ENCODE measurements around the gene PDE8B. TPM values are rescaled to one million over a fixed set of nuclear protein-coding genes. Genes with fewer than 3 reads are reported as not detected.

Gene PDE8B
- total and polyA plus RNA-seq, 2 donors (not counting 1 experiment from before 2014, with no cell fraction given), result 0.07 TPM; not detected in 1

DNA sequence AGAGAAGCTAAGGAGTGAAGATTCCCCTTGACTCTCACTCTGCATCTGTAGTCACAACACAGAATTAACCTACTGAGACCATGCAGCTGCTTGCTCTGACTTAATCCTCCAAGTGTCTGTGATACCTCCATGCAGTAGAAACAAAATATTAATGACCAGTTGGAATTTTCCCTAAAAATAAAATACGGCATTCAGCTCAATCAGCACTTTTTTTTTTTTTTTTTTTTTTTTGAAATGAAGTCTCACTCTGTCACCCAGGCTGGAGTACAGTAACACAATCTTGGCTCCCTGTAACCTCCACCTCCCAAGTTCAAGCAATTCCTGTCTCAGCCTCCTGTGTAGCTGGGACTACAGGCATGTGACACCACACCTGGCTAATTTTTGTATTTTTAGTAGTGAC is 233.2 kb downstream of the PDE8B start:
- TF ChIP-seq EZH2 (IDR thresholded peaks at IDR 0.05; ENCODE audit: borderline replicate concordance, insufficient read depth, low read depth, low read length, poor library complexity, severe bottlenecking), result no peak
- TF ChIP-seq CTCF (IDR thresholded peaks at IDR 0.05), result no peak
- ChIA-PET POLR2A (no interaction called here), CTCF (interaction anchor here (0.6 kb wide), 1 partner anchor 1799 kb away, joined by 8 read pairs; no protein-coding TSS in a partner anchor)
- peaks cover 2% of the 10 kb centered on the region for H3K9me3 Mint-ChIP-seq (ENCODE audit: insufficient read depth)
- H3K27ac Mint-ChIP-seq, result no peak overlapping the region
- no peaks in the 10 kb centered on the region for H3K27me3 Mint-ChIP-seq
- H3K4me3 Mint-ChIP-seq, result no peak overlapping the region
- no peaks in the 10 kb centered on the region for H3K79me2 ChIP-seq (ENCODE audit: control insufficient read depth, insufficient read depth, low read length)
- no peak overlapping the region for H3K4me3 ChIP-seq (ENCODE audit: control extremely low read depth in 1 of 5, extremely low read depth in 1 of 5, insufficient read depth in 1 of 5, low read depth in 2 of 5, low read length in 4 of 5)
- no peak overlapping the region for H3K9ac ChIP-seq (ENCODE audit: low read length)
- no peaks in the 10 kb centered on the region for H4K20me1 ChIP-seq (ENCODE audit: control insufficient read depth, insufficient read depth, low read length, poor library complexity, severe bottlenecking)
- ATAC-seq (ENCODE audit: low read depth), result no peak
- H3K36me3 ChIP-seq (replicated peaks in 1 of 2; ENCODE audit: control extremely low read depth in 1 of 2, control insufficient read depth in 1 of 2, extremely low read depth in 1 of 2, insufficient read depth in 2 of 2, low read length in 1 of 2), result peaks cover 18 to 34% of the 10 kb centered on the region in 2 experiments
- intact Hi-C loops (cut with micrococcal nuclease), result no loop called here
- no peaks in the 10 kb centered on the region for H3K9me3 ChIP-seq (ENCODE audit: control extremely low read depth in 1 of 3, control insufficient read depth in 2 of 3, insufficient read depth in 1 of 3, low read length in 2 of 3)
- H3K4me1 ChIP-seq (ENCODE audit: control insufficient read depth in 2 of 2, insufficient read depth in 2 of 2, low read length in 2 of 2), result no peaks in the 10 kb centered on the region
- H3K4me1 Mint-ChIP-seq, result no peaks in the 10 kb centered on the region
- H2AFZ ChIP-seq (ENCODE audit: insufficient read depth, low read depth, low read length, poor library complexity, severe bottlenecking), result no peak overlapping the region
- no peak overlapping the region for H3K4me2 ChIP-seq (replicated peaks; ENCODE audit: low read depth, low read length, poor library complexity, severe bottlenecking)
- DNase-seq, result no peak
- H3K27ac ChIP-seq (ENCODE audit: low read length in 2 of 2), result no peak overlapping the region
- WGBS (ENCODE audit: insufficient coverage), result 100% methylated on average over 1 of the region's 1 CpG
- no peaks in the 10 kb centered on the region for H3K27me3 ChIP-seq (replicated peaks in 1 of 4; ENCODE audit: control extremely low read depth in 1 of 4, control insufficient read depth in 3 of 4, insufficient read depth in 4 of 4, low read length in 3 of 4)

- Histone ChIP-seq H3K79me2 (ENCODE audit: control insufficient read depth, insufficient read depth, low read length) (no peaks in the 10 kb centered on the region), H4K20me1 (ENCODE audit: control insufficient read depth, insufficient read depth, low read length, poor library complexity, severe bottlenecking) (no peaks in the 10 kb centered on the region), H3K4me2 (replicated peaks; ENCODE audit: low read depth, low read length, poor library complexity, severe bottlenecking) (no peak overlapping the region), H3K27me3 (replicated peaks in 1 of 4; ENCODE audit: control extremely low read depth in 1 of 4, control insufficient read depth in 3 of 4, insufficient read depth in 4 of 4, low read length in 3 of 4) (no peaks in the 10 kb centered on the region), H3K27ac (ENCODE audit: low read length in 2 of 2) (no peak overlapping the region), H3K9me3 (ENCODE audit: control extremely low read depth in 1 of 3, control insufficient read depth in 2 of 3, insufficient read depth in 1 of 3, low read length in 2 of 3) (no peaks in the 10 kb centered on the region), H3K36me3 (replicated peaks in 1 of 2; ENCODE audit: control extremely low read depth in 1 of 2, control insufficient read depth in 1 of 2, extremely low read depth in 1 of 2, insufficient read depth in 2 of 2, low read length in 1 of 2) (peaks cover 17 to 37% of the 10 kb centered on the region in 2 experiments), H3K4me1 (ENCODE audit: control insufficient read depth in 2 of 2, insufficient read depth in 2 of 2, low read length in 2 of 2) (no peaks in the 10 kb centered on the region), H3K4me3 (ENCODE audit: control extremely low read depth in 1 of 5, extremely low read depth in 1 of 5, insufficient read depth in 1 of 5, low read depth in 2 of 5, low read length in 4 of 5) (no peak overlapping the region), H3K9ac (ENCODE audit: low read length) (no peak overlapping the region), H2AFZ (ENCODE audit: insufficient read depth, low read depth, low read length, poor library complexity, severe bottlenecking) (no peak overlapping the region)
- ChIA-PET POLR2A (no interaction called here), CTCF (no interaction called here)
- no peak overlapping the region for H3K27ac Mint-ChIP-seq
- WGBS (ENCODE audit: insufficient coverage), result no CpG with 5 or more reads among the region's 1 CpG
- no peak for ATAC-seq (ENCODE audit: low read depth)
- no peaks in the 10 kb centered on the region for H3K27me3 Mint-ChIP-seq
- DNase-seq, result no peak
- peaks cover 2% of the 10 kb centered on the region for H3K9me3 Mint-ChIP-seq (ENCODE audit: insufficient read depth)
- TF ChIP-seq EZH2 (IDR thresholded peaks at IDR 0.05; ENCODE audit: borderline replicate concordance, insufficient read depth, low read depth, low read length, poor library complexity, severe bottlenecking) (no peak), CTCF (IDR thresholded peaks at IDR 0.05) (no peak)
- no peak overlapping the region for H3K4me3 Mint-ChIP-seq
- intact Hi-C loops (cut with micrococcal nuclease), result no loop called here
- H3K4me1 Mint-ChIP-seq, result no peaks in the 10 kb centered on the region
These were observed 233.9 kb downstream of the PDE8B start for GRCh38 chr5:77444356-77444755.
